ENCODE results near the gene CPA5.

- TF ChIP-seq CTCF (conservative IDR thresholded peaks at IDR 0.05; ENCODE audit: low read depth, low read length) (no peak), EZH2phosphoT487 (IDR thresholded peaks at IDR 0.05; ENCODE audit: borderline replicate concordance, low read length) (no peak), EZH2 (IDR thresholded peaks at IDR 0.05; ENCODE audit: low read length, unreplicated experiment) (no peak)
Observed at GRCh38 chr7:130303551-130303950, 41.1 kb upstream of the CPA5 start.
